Caco-2 (cell line): ENCODE results near the gene CIC. TPM values are rescaled to one million over a fixed set of nuclear protein-coding genes. Genes with fewer than 3 reads are reported as not detected.
A peak's percentile ranks its signal among the peaks of the same experiment; 100 is the strongest.
"Not testable (repeated sequence)": the region's sequence is repeated elsewhere in the genome, so short reads cannot be mapped to it uniquely, and the experiment has no call there.

Experiments used
- BruUV-seq: library from RNA; stranded (reverse); fragments of 400-500 nt; replicated peaks from 2 replicates; lab custom pipeline; 2021; lab: Mats Ljungman, UMichigan
- CTCF ChIA-PET: fragments of 300-600 bp; sonication (Branson Sonifier 250); formaldehyde crosslinking; loops from one replicate; lab custom pipeline; 2022; ENCODE audit warnings: antibody characterized with exemption; lab: Charles Lee
- POLR2A ChIA-PET: fragments of 300-600 bp; sonication (Branson Sonifier 250); formaldehyde crosslinking; loops from one replicate; lab custom pipeline; 2022; ENCODE audit warnings: antibody characterized with exemption; lab: Charles Lee
- DNase-seq, 2 experiments: peaks; one replicate each; pipeline versions ENCODE4 v3.0.0 to v3.0.0-alpha.2; 2020 to 2022
- H3K27me3 ChIP-seq: replicated peaks from 2 replicates; pipeline ENCODE4 v1.6.0; 2011; ENCODE audit warnings: low read length; ENCODE audit not compliant: control insufficient read depth, insufficient read depth
- H3K36me3 ChIP-seq: 2 replicates; pipeline ENCODE4 v1.5.1; 2011; ENCODE audit warnings: low read length; ENCODE audit not compliant: control insufficient read depth, insufficient read depth
- H3K4me1 ChIP-seq: fragments of 250-450 bp; sonication (Bioruptor Pico); 2 replicates; pipeline ENCODE4 v1.5.1; 2020; ENCODE audit warnings: mild to moderate bottlenecking
- H3K4me3 ChIP-seq: 2 replicates; pipeline ENCODE4 v1.5.1; 2011; ENCODE audit warnings: low read depth, mild to moderate bottlenecking, control low read depth, low read length
- H3K9me3 ChIP-seq: fragments of 250-450 bp; sonication (Bioruptor Pico); 2 replicates; pipeline ENCODE4 v1.5.1; 2020; ENCODE audit warnings: mild to moderate bottlenecking, moderate library complexity
- H3K27ac Mint-ChIP-seq: one replicate; pipeline ENCODE4 v1.8.0; 2022; ENCODE audit warnings: mixed read lengths; ENCODE audit not compliant: unreplicated experiment
- H3K27me3 Mint-ChIP-seq: one replicate; pipeline ENCODE4 v1.8.0; 2022; ENCODE audit warnings: mixed read lengths; ENCODE audit not compliant: insufficient read depth, unreplicated experiment
- H3K36me3 Mint-ChIP-seq: one replicate; pipeline ENCODE4 v1.8.0; 2022; ENCODE audit warnings: mild to moderate bottlenecking, mixed read lengths; ENCODE audit not compliant: insufficient read depth, unreplicated experiment
- H3K4me1 Mint-ChIP-seq: one replicate; pipeline ENCODE4 v1.8.0; 2022; ENCODE audit warnings: low read depth, mixed read lengths; ENCODE audit not compliant: unreplicated experiment
- H3K4me3 Mint-ChIP-seq: one replicate; pipeline ENCODE4 v1.8.0; 2022; ENCODE audit warnings: mild to moderate bottlenecking, moderate library complexity, mixed read lengths; ENCODE audit not compliant: unreplicated experiment
- H3K9me3 Mint-ChIP-seq: one replicate; pipeline ENCODE4 v1.8.0; 2022; ENCODE audit warnings: mixed read lengths; ENCODE audit not compliant: unreplicated experiment
- CTCF ChIP-seq, 2 experiments: fragments of 200-600 bp in 1 of 2; IDR thresholded peaks; 1 replicate in 1 of 2; 2 replicates in 1 of 2; pipeline versions ENCODE4 v1.5.1 to v1.8.0; 2011 to 2022; ENCODE audit warnings: antibody characterized with exemption in 1 of 2, control low read depth in 1 of 2, inconsistent platforms in 1 of 2, low read depth in 1 of 2, low read length in 1 of 2, mild to moderate bottlenecking in 1 of 2, moderate library complexity in 1 of 2; ENCODE audit not compliant: insufficient read depth in 1 of 2, severe bottlenecking in 1 of 2, unreplicated experiment in 1 of 2
- intact Hi-C: fragments of 100-400 bp; cut with micrococcal nuclease; formaldehyde crosslinking; loops from one replicate; pipeline ENCODE4 v1.10.0; 2022; ENCODE audit not compliant: unreplicated experiment
- total RNA-seq: library from RNA; stranded (reverse); gene quantifications from 2 replicates; pipeline ENCODE4 v1.2.3, GENCODE V29; 2022

The CIC gene
- total RNA-seq, 1 experiment from 2014 or later: 47.8 TPM

GRCh38 chr19:42255766-42256745 is 13.0 kb upstream of the CIC start:
- H3K36me3 Mint-ChIP-seq: peaks cover 39% of the 10 kb centered on the region
- Histone ChIP-seq H3K4me3 (peak overlapping the region; percentile 74), H3K27me3 (no peaks in the 10 kb centered on the region), H3K36me3 (no peaks in the 10 kb centered on the region), H3K4me1 (peaks cover 17% of the 10 kb centered on the region), H3K9me3 (no peaks in the 10 kb centered on the region)
- peak overlapping the region; percentile 89 for H3K27ac Mint-ChIP-seq
- intact Hi-C loops: loop anchor here (1.0 kb wide), 3 partner anchors 12 to 36 kb away; partner anchors contain the start of gene ZNF526
- H3K9me3 Mint-ChIP-seq: no peaks in the 10 kb centered on the region
- POLR2A ChIA-PET: interaction anchor here (0.6 to 1.8 kb wide), 5 partner anchors 12 to 1565 kb away, joined by 3 to 8 read pairs (median 5); partner anchors contain the start of genes NUMBL and PAFAH1B3
- DNase-seq: peak in 1 of 2 experiments; percentile 59
- TSS peak; percentile 62 for BruUV-seq
- no peak for TF ChIP-seq CTCF (IDR thresholded peaks at IDR 0.05; ENCODE audit: insufficient read depth in 1 of 2, low read depth in 1 of 2, low read length in 1 of 2, severe bottlenecking in 1 of 2, unreplicated experiment in 1 of 2)
- H3K4me1 Mint-ChIP-seq: peaks cover 21% of the 10 kb centered on the region
- CTCF ChIA-PET: interaction anchor here (0.9 to 1.3 kb wide), 3 partner anchors 12 to 41 kb away, joined by 3 to 4 read pairs (median 3); no protein-coding TSS in a partner anchor
- H3K27me3 Mint-ChIP-seq: no peaks in the 10 kb centered on the region
- peak overlapping the region; percentile 87 for H3K4me3 Mint-ChIP-seq

DNA sequence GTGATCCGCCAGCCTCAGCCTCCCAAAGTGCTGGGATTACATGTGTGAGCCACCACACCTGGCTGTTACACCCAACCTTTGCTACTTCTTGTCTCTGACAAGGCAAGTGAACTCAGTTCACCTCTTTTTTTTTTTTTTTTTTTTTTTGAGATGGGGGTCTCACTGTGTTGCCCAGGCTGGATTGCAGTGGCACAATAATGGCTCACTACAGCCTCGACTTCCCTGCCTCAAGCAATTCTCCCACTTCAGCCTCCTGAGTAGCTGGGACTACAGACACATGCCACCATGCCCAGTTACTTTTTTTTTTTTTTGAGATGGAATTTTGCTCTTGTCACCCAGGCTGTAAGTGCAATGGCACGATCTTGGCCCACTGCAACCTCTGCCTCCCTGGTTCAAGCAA is 11.2 kb upstream of the CIC start:
- BruUV-seq, H3K36me3 ChIP-seq, H3K27me3 Mint-ChIP-seq, H3K27ac Mint-ChIP-seq, H3K4me1 Mint-ChIP-seq, H3K9me3 ChIP-seq, H3K27me3 ChIP-seq, intact Hi-C loops, H3K9me3 Mint-ChIP-seq, H3K4me3 ChIP-seq, H3K4me1 ChIP-seq, H3K4me3 Mint-ChIP-seq, DNase-seq: not testable (repeated sequence)
- CTCF ChIA-PET: interaction anchor here (0.6 kb wide), 1 partner anchor 46 kb away, joined by 3 read pairs; no protein-coding TSS in a partner anchor
- peaks cover 27% of the 10 kb centered on the region for H3K36me3 Mint-ChIP-seq
- POLR2A ChIA-PET: interaction anchor here (0.5 kb wide), 1 partner anchor 11 kb away, joined by 3 read pairs; the partner anchor contains the start of gene CIC

DNA sequence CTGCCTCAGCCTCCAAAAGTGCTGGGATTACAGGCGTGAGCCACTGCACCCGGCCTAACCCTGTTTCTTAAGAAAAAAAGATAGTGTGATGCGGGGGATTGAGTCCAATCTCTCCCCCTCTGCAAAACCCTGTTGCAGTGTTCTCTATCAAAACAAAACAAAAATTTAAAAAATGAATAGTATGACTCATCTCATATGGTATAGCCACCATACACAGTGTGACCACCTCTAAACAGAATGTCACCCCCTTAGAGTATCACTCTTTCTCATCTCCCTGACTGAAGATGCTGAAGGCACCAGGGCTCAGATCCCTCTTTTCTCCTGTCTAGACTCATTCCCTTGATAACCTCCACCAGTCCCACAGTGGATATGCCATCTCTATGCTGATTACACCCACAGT is 7.3 kb upstream of the CIC start:
- Histone ChIP-seq H3K27me3 (no peaks in the 10 kb centered on the region), H3K4me1 (no peaks in the 10 kb centered on the region), H3K36me3 (no peaks in the 10 kb centered on the region), H3K4me3 (no peak overlapping the region), H3K9me3 (no peaks in the 10 kb centered on the region)
- POLR2A ChIA-PET: interaction anchor here (0.6 kb wide), 1 partner anchor 68 kb away, joined by 15 read pairs; no protein-coding TSS in a partner anchor
- CTCF ChIA-PET: no interaction called here
- no peaks in the 10 kb centered on the region for H3K27me3 Mint-ChIP-seq
- no peaks in the 10 kb centered on the region for H3K36me3 Mint-ChIP-seq
- peaks cover 1% of the 10 kb centered on the region for H3K4me1 Mint-ChIP-seq
- TF ChIP-seq CTCF (IDR thresholded peaks at IDR 0.05; ENCODE audit: insufficient read depth in 1 of 2, low read depth in 1 of 2, low read length in 1 of 2, severe bottlenecking in 1 of 2, unreplicated experiment in 1 of 2): no peak
- H3K27ac Mint-ChIP-seq: no peak overlapping the region
- DNase-seq: no peak
- intact Hi-C loops: no loop called here
- H3K4me3 Mint-ChIP-seq: no peak overlapping the region
- BruUV-seq: no TSS peak
- no peaks in the 10 kb centered on the region for H3K9me3 Mint-ChIP-seq

GRCh38 chr19:42266105-42266504 is 2.9 kb upstream of the CIC start:
- intact Hi-C loops, H3K4me1 Mint-ChIP-seq, POLR2A ChIA-PET: not testable (repeated sequence)

GRCh38 chr19:42266928-42267603 is 2.0 kb upstream of the CIC start:
- H3K27me3 ChIP-seq, intact Hi-C loops, DNase-seq, H3K4me1 Mint-ChIP-seq, H3K4me3 Mint-ChIP-seq, H3K27me3 Mint-ChIP-seq, H3K4me1 ChIP-seq, H3K36me3 Mint-ChIP-seq, H3K9me3 ChIP-seq, H3K36me3 ChIP-seq, H3K27ac Mint-ChIP-seq, H3K9me3 Mint-ChIP-seq, BruUV-seq: not testable (repeated sequence)
- ChIA-PET POLR2A (interaction anchor here (0.6 to 1.4 kb wide), 4 partner anchors 11 to 191 kb away, joined by 3 to 4 read pairs (median 4); partner anchors contain the start of genes ERF and ZNF574), CTCF (interaction anchor here (1.1 kb wide), 1 partner anchor 13 kb away, joined by 5 read pairs; no protein-coding TSS in a partner anchor)
- H3K4me3 ChIP-seq: peak overlapping the region; percentile 74; the same call in 1 of the 2 replicates

More at GRCh38 chr19:42266105-42266504, 2.9 kb upstream of the CIC start:
- H3K27me3 Mint-ChIP-seq, H3K36me3 Mint-ChIP-seq, DNase-seq, H3K4me1 ChIP-seq, H3K9me3 Mint-ChIP-seq, H3K4me3 Mint-ChIP-seq, H3K36me3 ChIP-seq, H3K9me3 ChIP-seq, H3K4me3 ChIP-seq, H3K27ac Mint-ChIP-seq, H3K27me3 ChIP-seq, CTCF ChIA-PET, BruUV-seq: not testable (repeated sequence)
